Endothelial cell of umbilical vein (primary cell): ENCODE data around the gene MDGA2. TPM values are rescaled to one million over a fixed set of nuclear protein-coding genes. Genes with fewer than 3 reads are reported as not detected.

Experiments used
- BruUV-seq: library from RNA; stranded (reverse); fragments of 400-500 nt; replicated peaks from 2 replicates; lab custom pipeline; 2021; lab: Mats Ljungman, UMichigan
- CTCF ChIA-PET: fragments of 300-600, 350-600 bp; sonication (Branson Sonifier 250); formaldehyde crosslinking; loops from one replicate; lab custom pipeline; 2021; ENCODE audit warnings: antibody characterized with exemption, inconsistent platforms; lab: Charles Lee
- POLR2A ChIA-PET: fragments of 300-600, 350-600 bp; sonication (Branson Sonifier 250); formaldehyde crosslinking; loops from one replicate; lab custom pipeline; 2021; ENCODE audit warnings: antibody characterized with exemption, inconsistent platforms; lab: Charles Lee
- DNase-seq: peaks from one replicate; pipeline ENCODE4 v3.0.0-alpha.2; 2011; ENCODE audit warnings: low read depth, low spot score
- FAIRE-seq: peaks from 2 replicates; lab custom pipeline; 2011; peaks lifted over from hg19 to GRCh38; lab: Jason Lieb, UNC
- H2AFZ ChIP-seq: 2 replicates; pipeline ENCODE4 v1.6.0; 2012; ENCODE audit warnings: low read depth, low read length, control low read depth, inconsistent platforms
- H3K27ac ChIP-seq: 2 replicates; pipeline ENCODE4 v1.5.1; 2011; ENCODE audit warnings: low read depth, mild to moderate bottlenecking, control low read depth, low read length, moderate library complexity; ENCODE audit not compliant: insufficient read depth
- H3K27me3 ChIP-seq, 2 experiments: 2 replicates each; pipeline versions ENCODE4 v1.6.0 to v1.6.1; 2011; ENCODE audit warnings: low read length in 2 of 2, mixed read lengths in 1 of 2; ENCODE audit not compliant: control insufficient read depth in 2 of 2, insufficient read depth in 2 of 2
- H3K36me3 ChIP-seq, 2 experiments: 2 replicates in 1 of 2; 3 replicates in 1 of 2; pipeline ENCODE4 v1.5.1; 2011; ENCODE audit warnings: low read length in 2 of 2, mild to moderate bottlenecking in 1 of 2, moderate library complexity in 1 of 2; ENCODE audit not compliant: control insufficient read depth in 2 of 2, insufficient read depth in 2 of 2; ENCODE audit errors: extremely low read depth in 1 of 2
- H3K4me1 ChIP-seq: 3 replicates; pipeline ENCODE4 v1.5.1; 2011; ENCODE audit warnings: mild to moderate bottlenecking, low read length; ENCODE audit not compliant: control insufficient read depth, insufficient read depth; ENCODE audit errors: extremely low read depth
- H3K4me2 ChIP-seq: 2 replicates; pipeline ENCODE4 v1.6.1; 2011; ENCODE audit warnings: low read length, control low read depth, mixed read lengths; ENCODE audit not compliant: insufficient read depth
- H3K4me3 ChIP-seq, 3 experiments: fragments of 200-600 bp in 1 of 3; sonication (generic), shearing (Covaris generic) in 1 of 3; replicated peaks in 1 of 3; 2 replicates each; pipeline ENCODE4 v1.5.1; 2011 to 2016; ENCODE audit warnings: control low read depth in 3 of 3, low read length in 3 of 3, mild to moderate bottlenecking in 2 of 3, inconsistent platforms in 1 of 3, low read depth in 1 of 3, moderate library complexity in 1 of 3; ENCODE audit not compliant: insufficient read depth in 1 of 3
- H3K79me2 ChIP-seq: 2 replicates; pipeline ENCODE4 v1.6.0; 2012; ENCODE audit warnings: low read length, inconsistent platforms; ENCODE audit not compliant: control insufficient read depth, insufficient read depth
- H3K9ac ChIP-seq: replicated peaks from 2 replicates; pipeline ENCODE3; 2011; ENCODE audit warnings: low read length, control low read depth; ENCODE audit not compliant: insufficient read depth; ENCODE audit errors: extremely low read depth
- H3K9me1 ChIP-seq: replicated peaks from 3 replicates; pipeline ENCODE4 v1.6.0; 2011; ENCODE audit warnings: mild to moderate bottlenecking, low read length; ENCODE audit not compliant: control insufficient read depth, insufficient read depth; ENCODE audit errors: extremely low read depth
- H3K9me3 ChIP-seq: replicated peaks from 2 replicates; pipeline ENCODE4 v1.5.1; 2012; ENCODE audit warnings: low read length, inconsistent platforms; ENCODE audit not compliant: control insufficient read depth, insufficient read depth
- H4K20me1 ChIP-seq: replicated peaks from 2 replicates; pipeline ENCODE3; 2011; ENCODE audit warnings: mild to moderate bottlenecking, low read length; ENCODE audit not compliant: control insufficient read depth, insufficient read depth; ENCODE audit errors: extremely low read depth
- EZH2 ChIP-seq: IDR thresholded peaks from 2 replicates; pipeline ENCODE4 v1.6.1; 2012; ENCODE audit warnings: borderline replicate concordance, low read depth, mild to moderate bottlenecking, moderate library complexity, low read length, inconsistent platforms; ENCODE audit not compliant: severe bottlenecking
- FOS ChIP-seq: IDR thresholded peaks from 2 replicates; pipeline ENCODE4 v1.6.1; 2011; ENCODE audit warnings: mild to moderate bottlenecking, low read length, moderate library complexity, borderline replicate concordance; ENCODE audit not compliant: insufficient read depth
- GATA2 ChIP-seq: IDR thresholded peaks from 2 replicates; pipeline ENCODE4 v1.7.0; 2011; ENCODE audit warnings: low read depth, mild to moderate bottlenecking, moderate library complexity, mixed read lengths, low read length; ENCODE audit not compliant: insufficient read length, insufficient read depth
- JUN ChIP-seq: IDR thresholded peaks from 2 replicates; pipeline ENCODE4 v1.6.1; 2011; ENCODE audit warnings: borderline replicate concordance, low read depth; ENCODE audit not compliant: insufficient read length, insufficient read depth
- MAX ChIP-seq: IDR thresholded peaks from 2 replicates; pipeline ENCODE4 v1.6.1; 2011; ENCODE audit not compliant: insufficient read depth, insufficient read length
- MYC ChIP-seq: IDR thresholded peaks from one replicate; pipeline ENCODE4 v1.6.1; 2011; ENCODE audit warnings: mild to moderate bottlenecking, low read depth, low read length
- POLR2A ChIP-seq: IDR thresholded peaks from 2 replicates; pipeline ENCODE4 v1.6.1; 2012; ENCODE audit warnings: low read depth, mild to moderate bottlenecking, control low read depth, low read length
- POLR2AphosphoS5 ChIP-seq: IDR thresholded peaks from 2 replicates; pipeline ENCODE4 v1.6.1; 2012; ENCODE audit warnings: low read depth, mild to moderate bottlenecking, control low read depth, low read length, moderate library complexity; ENCODE audit not compliant: insufficient read depth
- dilution Hi-C: fragments of 300-500 bp; cut with MboI; formaldehyde crosslinking; loops from one replicate; pipeline ENCODE4 v1.15.0; 2019; ENCODE audit warnings: low sequenced_read_pairs; ENCODE audit not compliant: extremely low pct_ligation_motif_present
- intact Hi-C: fragments of 100-400 bp; cut with micrococcal nuclease; formaldehyde crosslinking; loops from one replicate; pipeline ENCODE4 v1.10.0; 2022
- polyA plus RNA-seq, 4 experiments: library from polyadenylated mRNA; depleted of rRNA in 3 of 4; stranded (reverse) in 3 of 4; unstranded in 1 of 4; fragments of >200 nt; gene quantifications; 2 replicates each; pipeline versions ENCODE4 v1.2.1 to v1.2.3, GENCODE V29; 2011 to 2012; ENCODE audit warnings: missing spikeins in 1 of 4
- total RNA-seq: library from RNA; stranded (reverse); gene quantifications from 2 replicates; pipeline ENCODE4 v1.2.3, GENCODE V29; 2021
- TF ChIP-seq, protein P1 (sequence below), 2 donors: IDR thresholded peaks; 1 replicate in 1 of 2; 2 replicates in 1 of 2; pipeline ENCODE4 v1.5.1; 2011; ENCODE audit warnings: low read length in 2 of 2, mild to moderate bottlenecking in 2 of 2, moderate library complexity in 2 of 2, control low read depth in 1 of 2, inconsistent platforms in 1 of 2, low read depth in 1 of 2; ENCODE audit not compliant: insufficient read depth in 1 of 2; ENCODE audit errors: extremely low read depth in 1 of 2

Gene MDGA2
- total and polyA plus RNA-seq, 2 donors (not counting 3 experiments of a cell fraction or from before 2014, with no cell fraction given), result not detected

- no peak for TF ChIP-seq MYC
- CTCF ChIA-PET, result interaction anchor here (0.9 kb wide), 1 partner anchor 9 kb away, joined by 6 read pairs; no protein-coding TSS in a partner anchor
- no peak overlapping the region for H3K4me3 ChIP-seq
- peaks cover 1% of the 10 kb centered on the region for H3K4me1 ChIP-seq
- peaks cover 0 to 2% of the 10 kb centered on the region in 2 experiments for H3K27me3 ChIP-seq
- POLR2A ChIA-PET, result no interaction called here
- no peaks in the 10 kb centered on the region for H3K9me1 ChIP-seq
- H3K9me3 ChIP-seq, result no peaks in the 10 kb centered on the region
- no peak overlapping the region for H3K9ac ChIP-seq
- FAIRE-seq (no peak), DNase-seq (no peak)
- dilution Hi-C loops (no loop called here), intact Hi-C loops (no loop called here)
- no peak overlapping the region for H3K27ac ChIP-seq
- no peaks in the 10 kb centered on the region for H4K20me1 ChIP-seq
- H3K79me2 ChIP-seq, result no peaks in the 10 kb centered on the region
- no TSS peak for BruUV-seq
- H2AFZ ChIP-seq, result no peak overlapping the region
- no peak overlapping the region for H3K4me2 ChIP-seq
- no peaks in the 10 kb centered on the region for H3K36me3 ChIP-seq
Observed at GRCh38 chr14:46973295-46973694, 702.1 kb downstream of the MDGA2 start.

DNA sequence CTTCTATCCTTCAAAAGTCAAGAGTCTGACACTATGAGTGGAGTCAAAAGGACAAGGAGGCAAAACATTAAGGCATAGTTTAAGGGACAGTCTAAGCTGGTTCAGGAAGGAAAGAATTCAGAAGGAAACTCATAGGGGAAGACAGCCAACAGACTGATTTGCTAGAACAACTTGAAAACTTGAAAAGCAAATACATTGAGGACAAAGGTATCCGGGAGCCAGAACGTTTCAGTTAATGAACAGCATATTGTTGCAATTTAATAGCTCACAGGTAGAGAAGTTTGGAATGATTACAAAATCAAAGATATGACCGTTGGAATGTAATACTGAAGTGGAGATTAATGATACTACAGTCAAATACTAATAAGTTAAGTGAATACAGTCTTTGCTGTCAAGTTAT, 711.0 kb downstream of the MDGA2 start:
- no peaks in the 10 kb centered on the region for H3K9me3 ChIP-seq
- ChIA-PET POLR2A (no interaction called here), CTCF (no interaction called here)
- DNase-seq (no peak), FAIRE-seq (no peak)
- dilution Hi-C loops (no loop called here), intact Hi-C loops (no loop called here)
- no peaks in the 10 kb centered on the region for H4K20me1 ChIP-seq
- H3K4me1 ChIP-seq, result no peaks in the 10 kb centered on the region
- no TSS peak for BruUV-seq
- no peaks in the 10 kb centered on the region for H3K79me2 ChIP-seq
- no peak overlapping the region for H3K4me2 ChIP-seq
- TF ChIP-seq FOS (no peak), POLR2AphosphoS5 (no peak), GATA2 (no peak), POLR2A (no peak), MAX (no peak), MYC (no peak), EZH2 (no peak), JUN (no peak)
- TF ChIP-seq, protein P1, sequence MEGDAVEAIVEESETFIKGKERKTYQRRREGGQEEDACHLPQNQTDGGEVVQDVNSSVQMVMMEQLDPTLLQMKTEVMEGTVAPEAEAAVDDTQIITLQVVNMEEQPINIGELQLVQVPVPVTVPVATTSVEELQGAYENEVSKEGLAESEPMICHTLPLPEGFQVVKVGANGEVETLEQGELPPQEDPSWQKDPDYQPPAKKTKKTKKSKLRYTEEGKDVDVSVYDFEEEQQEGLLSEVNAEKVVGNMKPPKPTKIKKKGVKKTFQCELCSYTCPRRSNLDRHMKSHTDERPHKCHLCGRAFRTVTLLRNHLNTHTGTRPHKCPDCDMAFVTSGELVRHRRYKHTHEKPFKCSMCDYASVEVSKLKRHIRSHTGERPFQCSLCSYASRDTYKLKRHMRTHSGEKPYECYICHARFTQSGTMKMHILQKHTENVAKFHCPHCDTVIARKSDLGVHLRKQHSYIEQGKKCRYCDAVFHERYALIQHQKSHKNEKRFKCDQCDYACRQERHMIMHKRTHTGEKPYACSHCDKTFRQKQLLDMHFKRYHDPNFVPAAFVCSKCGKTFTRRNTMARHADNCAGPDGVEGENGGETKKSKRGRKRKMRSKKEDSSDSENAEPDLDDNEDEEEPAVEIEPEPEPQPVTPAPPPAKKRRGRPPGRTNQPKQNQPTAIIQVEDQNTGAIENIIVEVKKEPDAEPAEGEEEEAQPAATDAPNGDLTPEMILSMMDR (IDR thresholded peaks at IDR 0.05; ENCODE audit: extremely low read depth in 1 of 2, insufficient read depth in 1 of 2, low read depth in 1 of 2, low read length in 2 of 2), result no peak
- H3K27me3 ChIP-seq, result no peaks in the 10 kb centered on the region
- no peak overlapping the region for H3K9ac ChIP-seq
- no peak overlapping the region for H3K4me3 ChIP-seq
- no peak overlapping the region for H3K27ac ChIP-seq
- H3K9me1 ChIP-seq, result no peaks in the 10 kb centered on the region
- no peaks in the 10 kb centered on the region for H3K36me3 ChIP-seq
- no peak overlapping the region for H2AFZ ChIP-seq
